H1 (cell line): ENCODE data around the gene KIF26B. TPM values are rescaled to one million over a fixed set of nuclear protein-coding genes. Genes with fewer than 3 reads are reported as not detected.

ENCODE experiments used
- CTCF ChIA-PET: fragments of 300-600 bp; sonication (Branson Sonifier 250); formaldehyde crosslinking; loops from one replicate; lab custom pipeline; 2021; ENCODE audit not compliant: partially characterized antibody; lab: Charles Lee
- POLR2A ChIA-PET: fragments of 300-600 bp; sonication (Branson Sonifier 250); formaldehyde crosslinking; loops from one replicate; lab custom pipeline; 2021; ENCODE audit warnings: inconsistent platforms; ENCODE audit not compliant: partially characterized antibody; lab: Charles Lee
- DNase-seq, 2 experiments: peaks; one replicate each; pipeline versions ENCODE4 v3.0.0 to v3.0.0-alpha.2; 2010 to 2022; ENCODE audit warnings: low spot score in 2 of 2, low read depth in 1 of 2, mixed read lengths in 1 of 2
- FAIRE-seq: peaks from 2 replicates; lab custom pipeline; 2011; peaks lifted over from hg19 to GRCh38; lab: Jason Lieb, UNC
- H2AFZ ChIP-seq: 2 replicates; pipeline ENCODE4 v1.8.1; 2012; ENCODE audit warnings: low read length, inconsistent platforms
- H2AK5ac ChIP-seq: 2 replicates; pipeline ENCODE4 v1.6.1; 2013; ENCODE audit warnings: low read depth, low read length
- H2BK120ac ChIP-seq: replicated peaks from 2 replicates; pipeline ENCODE3; 2013; ENCODE audit warnings: low read depth, low read length, inconsistent platforms
- H2BK12ac ChIP-seq: 2 replicates; pipeline ENCODE4 v1.6.1; 2013; ENCODE audit warnings: low read depth, low read length
- H2BK15ac ChIP-seq: 2 replicates; pipeline ENCODE4 v1.6.1; 2013; ENCODE audit warnings: low read length
- H2BK20ac ChIP-seq: 2 replicates; pipeline ENCODE4 v1.6.1; 2013; ENCODE audit warnings: low read length
- H2BK5ac ChIP-seq: 2 replicates; pipeline ENCODE4 v1.6.1; 2013; ENCODE audit warnings: low read depth, low read length
- H3K14ac ChIP-seq: 2 replicates; pipeline ENCODE4 v1.6.1; 2013; ENCODE audit warnings: inconsistent platforms; ENCODE audit not compliant: insufficient read length
- H3K18ac ChIP-seq: 2 replicates; pipeline ENCODE4 v1.6.1; 2013; ENCODE audit warnings: low read length; ENCODE audit errors: extremely low read depth
- H3K23ac ChIP-seq: 2 replicates; pipeline ENCODE4 v1.6.1; 2013; ENCODE audit warnings: inconsistent platforms; ENCODE audit not compliant: insufficient read length
- H3K23me2 ChIP-seq: 2 replicates; pipeline ENCODE4 v1.6.1; 2013; ENCODE audit warnings: low read depth, low read length
- H3K27ac ChIP-seq: 2 replicates; pipeline ENCODE4 v1.6.1; 2011; ENCODE audit warnings: low read depth, low read length, inconsistent platforms
- H3K27me3 ChIP-seq, 4 experiments: replicated peaks in 1 of 4; 1 replicate in 1 of 4; 2 replicates in 3 of 4; pipeline versions ENCODE4 v1.6.1 to v1.8.1; 2011 to 2013; ENCODE audit warnings: low read length in 3 of 4, mild to moderate bottlenecking in 3 of 4, inconsistent platforms in 2 of 4, mixed read lengths in 2 of 4, moderate library complexity in 1 of 4; ENCODE audit not compliant: control insufficient read depth in 3 of 4, insufficient read depth in 3 of 4; ENCODE audit errors: extremely low read depth in 1 of 4
- H3K36me3 ChIP-seq, 4 experiments: 2 replicates each; pipeline versions ENCODE4 v1.6.1 to v1.8.1; 2011 to 2013; ENCODE audit warnings: mild to moderate bottlenecking in 4 of 4, low read length in 3 of 4, moderate library complexity in 2 of 4, control low read depth in 1 of 4, inconsistent platforms in 1 of 4; ENCODE audit not compliant: insufficient read depth in 4 of 4, control insufficient read depth in 2 of 4
- H3K4ac ChIP-seq: replicated peaks from 2 replicates; pipeline ENCODE3; 2013; ENCODE audit warnings: low read length, low read depth, mixed read lengths, inconsistent platforms; ENCODE audit not compliant: insufficient read length
- H3K4me1 ChIP-seq, 4 experiments: replicated peaks in 1 of 4; 1 replicate in 1 of 4; 2 replicates in 3 of 4; pipeline versions ENCODE4 v1.6.1 to v1.8.1; 2011 to 2013; ENCODE audit warnings: low read length in 3 of 4, inconsistent platforms in 2 of 4, mixed read lengths in 1 of 4; ENCODE audit not compliant: insufficient read depth in 4 of 4, control insufficient read depth in 3 of 4
- H3K4me2 ChIP-seq, 2 experiments: 2 replicates each; pipeline versions ENCODE4 v1.6.1 to v1.8.1; 2011 to 2013; ENCODE audit warnings: low read depth in 2 of 2, low read length in 2 of 2, control low read depth in 1 of 2, inconsistent platforms in 1 of 2, mild to moderate bottlenecking in 1 of 2; ENCODE audit not compliant: insufficient read depth in 1 of 2
- H3K4me3 ChIP-seq, 4 experiments: fragments of 200-600, 300-600 bp in 1 of 4; sonication (generic), shearing (Covaris generic), sonication (Bioruptor Twin) in 1 of 4; 2 replicates each; pipeline versions ENCODE4 v1.5.1 to v1.8.1; 2011 to 2016; ENCODE audit warnings: low read length in 4 of 4, low read depth in 3 of 4, control low read depth in 2 of 4, inconsistent platforms in 2 of 4, mild to moderate bottlenecking in 2 of 4, mixed read lengths in 1 of 4, moderate library complexity in 1 of 4; ENCODE audit not compliant: insufficient read depth in 2 of 4; ENCODE audit errors: extremely low read depth in 1 of 4
- H3K56ac ChIP-seq: replicated peaks from 2 replicates; pipeline ENCODE3; 2013; ENCODE audit warnings: low read depth, mild to moderate bottlenecking, mixed read lengths, low read length, inconsistent platforms; ENCODE audit not compliant: insufficient read length
- H3K79me1 ChIP-seq: 2 replicates; pipeline ENCODE4 v1.6.1; 2013; ENCODE audit warnings: low read depth, low read length, control low read depth
- H3K79me2 ChIP-seq, 2 experiments: 2 replicates each; pipeline versions ENCODE4 v1.6.1 to v1.8.1; 2012 to 2013; ENCODE audit warnings: low read length in 2 of 2, mild to moderate bottlenecking in 2 of 2, inconsistent platforms in 1 of 2; ENCODE audit not compliant: insufficient read depth in 2 of 2, control insufficient read depth in 1 of 2
- H3K9ac ChIP-seq, 4 experiments: replicated peaks in 1 of 4; 1 replicate in 1 of 4; 2 replicates in 3 of 4; pipeline versions ENCODE4 v1.6.1 to v1.8.1; 2011 to 2013; ENCODE audit warnings: low read depth in 3 of 4, low read length in 3 of 4, control low read depth in 2 of 4, mild to moderate bottlenecking in 2 of 4, moderate library complexity in 2 of 4, inconsistent platforms in 1 of 4; ENCODE audit errors: extremely low read depth in 1 of 4
- H3K9me3 ChIP-seq, 2 experiments: 2 replicates each; pipeline versions ENCODE4 v1.6.1 to v1.8.1; 2012 to 2013; ENCODE audit warnings: mild to moderate bottlenecking in 2 of 2, moderate library complexity in 2 of 2, control low read depth in 1 of 2, inconsistent platforms in 1 of 2, low read depth in 1 of 2, low read length in 1 of 2, mixed read lengths in 1 of 2; ENCODE audit not compliant: insufficient read depth in 2 of 2
- H4K20me1 ChIP-seq, 2 experiments: replicated peaks in 1 of 2; 2 replicates each; pipeline versions ENCODE3 to v1.8.1; 2011 to 2013; ENCODE audit warnings: inconsistent platforms in 2 of 2, low read length in 2 of 2, mild to moderate bottlenecking in 1 of 2; ENCODE audit not compliant: insufficient read depth in 2 of 2, control insufficient read depth in 1 of 2
- H4K5ac ChIP-seq: 2 replicates; pipeline ENCODE4 v1.6.1; 2013; ENCODE audit warnings: low read length, low read depth, mixed read lengths, inconsistent platforms; ENCODE audit not compliant: insufficient read length
- H4K8ac ChIP-seq: 2 replicates; pipeline ENCODE4 v1.8.0; 2013; ENCODE audit warnings: mild to moderate bottlenecking, moderate library complexity, low read length, inconsistent platforms; ENCODE audit not compliant: insufficient read depth; ENCODE audit errors: extremely low read depth
- H4K91ac ChIP-seq: replicated peaks from 2 replicates; pipeline ENCODE3; 2013; ENCODE audit warnings: low read length, mixed read lengths, inconsistent platforms; ENCODE audit not compliant: insufficient read length
- ASH2L ChIP-seq: fragments of 200-600, 300-600 bp; sonication (generic); IDR thresholded peaks from one replicate; pipeline ENCODE4 v1.7.1; 2017; ENCODE audit warnings: low read length
- ATF3 ChIP-seq: IDR thresholded peaks from 2 replicates; pipeline ENCODE4 v1.6.1; 2011; ENCODE audit warnings: low read depth, mild to moderate bottlenecking, low read length; ENCODE audit not compliant: insufficient read depth
- BRCA1 ChIP-seq: IDR thresholded peaks from 2 replicates; pipeline ENCODE4 v1.6.1; 2012; ENCODE audit warnings: low read depth, low read length, improper control_type of control experiment
- CBX8 ChIP-seq: fragments of 300-800, 300-1000 bp; sonication (generic); IDR thresholded peaks from 2 replicates; pipeline ENCODE4 v1.7.1; 2016; ENCODE audit warnings: low read depth, low read length, borderline replicate concordance
- CHD1 ChIP-seq: IDR thresholded peaks from 2 replicates; pipeline ENCODE4 v1.6.1; 2012; ENCODE audit warnings: low read depth, low read length, improper control_type of control experiment
- CREB1 ChIP-seq: IDR thresholded peaks from 2 replicates; pipeline ENCODE4 v1.6.1; 2012; ENCODE audit warnings: inconsistent platforms
- GABPA ChIP-seq: IDR thresholded peaks from 2 replicates; pipeline ENCODE4 v1.6.1; 2011; ENCODE audit warnings: mild to moderate bottlenecking, low read length, moderate library complexity, borderline replicate concordance; ENCODE audit not compliant: insufficient read depth
- HDAC6 ChIP-seq: IDR thresholded peaks from one replicate; pipeline ENCODE4 v1.7.1; 2012; ENCODE audit warnings: low read depth, mild to moderate bottlenecking, inconsistent platforms, low read length, moderate library complexity
- JUN ChIP-seq: IDR thresholded peaks from 2 replicates; pipeline ENCODE4 v1.6.1; 2011; ENCODE audit warnings: low read depth, mild to moderate bottlenecking, improper control_type of control experiment, low read length
- POLR2A ChIP-seq, 2 experiments: IDR thresholded peaks; 1 replicate in 1 of 2; 2 replicates in 1 of 2; pipeline ENCODE4 v1.6.1; 2011; ENCODE audit warnings: low read depth in 2 of 2, low read length in 2 of 2, mild to moderate bottlenecking in 2 of 2; ENCODE audit errors: control extremely low read depth in 1 of 2
- POLR2AphosphoS5 ChIP-seq: IDR thresholded peaks from 2 replicates; pipeline ENCODE4 v1.6.1; 2011; ENCODE audit warnings: low read depth, low read length
- POU5F1 ChIP-seq: IDR thresholded peaks from 2 replicates; pipeline ENCODE4 v1.6.1; 2011; ENCODE audit warnings: low read depth, mild to moderate bottlenecking, low read length, moderate library complexity
- SIX5 ChIP-seq: IDR thresholded peaks from 2 replicates; pipeline ENCODE4 v1.6.1; 2011; ENCODE audit warnings: mild to moderate bottlenecking, low read depth, low read length
- SRF ChIP-seq: IDR thresholded peaks from 2 replicates; pipeline ENCODE4 v1.6.1; 2011; ENCODE audit warnings: mild to moderate bottlenecking, low read depth, low read length, moderate library complexity
- WGBS, 2 experiments: shearing (Covaris generic) in 1 of 2; methylation state at CpG; one replicate each; pipeline versions ENCODE4 v1.1.6 to v1.1.7; 2013 to 2015; ENCODE audit warnings: low lambda C conversion rate in 2 of 2, mixed read lengths in 2 of 2, inconsistent platforms in 1 of 2, low coverage in 1 of 2, missing lambda C conversion rate in 1 of 2; ENCODE audit not compliant: insufficient replicate concordance in 2 of 2, insufficient coverage in 1 of 2, insufficient read length in 1 of 2; ENCODE audit errors: extremely low coverage in 1 of 2, missing lambda C conversion rate in 1 of 2; 5-methylcytosine and 5-hydroxymethylcytosine counted together
- polyA plus RNA-seq, 7 experiments: library from polyadenylated mRNA; depleted of rRNA in 3 of 7; stranded (reverse) in 5 of 7; unstranded in 2 of 7; fragments of >200 nt in 5 of 7; fragments of 200-250 nt in 2 of 7; gene quantifications; 1 replicate in 5 of 7; 2 replicates in 1 of 7; 4 replicates in 1 of 7; pipeline versions ENCODE4 v1.2.1 to v1.2.3, GENCODE V29; 2011 to 2013; ENCODE audit warnings: missing spikeins in 2 of 7, mixed read lengths in 2 of 7
- total RNA-seq: library from RNA; stranded (reverse); fragmentation: NEBNext Ultra II Directional; extraction: Animal tissue kit (Norgen Biotek cat#: 25700); gene quantifications from 2 replicates; pipeline ENCODE4 v1.2.1, GENCODE V29; 2021
- TF ChIP-seq, protein P1 (sequence below): IDR thresholded peaks from 2 replicates; pipeline ENCODE4 v1.6.1; 2012; ENCODE audit warnings: inconsistent platforms

The KIF26B gene
- total and polyA plus RNA-seq, 2 of the 8 experiments (the other 6 are each of a cell fraction or from before 2014, with no cell fraction given): 0.06 to 0.28 TPM

DNA sequence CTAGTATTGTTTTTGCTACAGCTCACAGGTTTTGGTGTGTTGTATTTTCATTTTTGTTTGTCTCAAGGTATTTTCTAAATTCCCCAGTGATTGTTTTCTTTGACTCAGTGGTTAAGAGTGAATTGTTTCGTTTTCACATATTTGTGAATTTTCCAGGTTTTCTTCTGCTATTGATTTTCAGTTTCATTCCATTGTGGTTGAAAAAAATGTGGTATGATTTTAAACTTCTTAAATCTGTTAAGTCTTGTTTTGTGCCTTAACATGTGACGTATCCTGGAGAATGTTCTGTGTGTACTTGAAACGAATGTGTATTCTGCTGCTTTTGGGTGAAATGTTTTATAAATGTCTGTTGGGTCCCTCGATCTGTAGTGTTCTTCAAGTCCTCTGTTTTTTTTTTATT, 117.9 kb downstream of the KIF26B start:
- Histone ChIP-seq H3K36me3 (no peaks in the 10 kb centered on the region), H3K9ac (no peak overlapping the region), H3K27ac (no peak overlapping the region), H3K14ac (no peak overlapping the region), H4K20me1 (no peaks in the 10 kb centered on the region), H4K8ac (no peak overlapping the region), H3K4me2 (no peak overlapping the region), H2BK20ac (no peak overlapping the region), H3K79me1 (no peaks in the 10 kb centered on the region), H3K9me3 (no peaks in the 10 kb centered on the region; a peak in 1 of 4 replicates), H2BK5ac (no peak overlapping the region), H4K5ac (no peak overlapping the region), H2AFZ (no peak overlapping the region), H3K4ac (no peak overlapping the region), H2BK15ac (no peak overlapping the region), H4K91ac (no peak overlapping the region), H3K56ac (no peak overlapping the region), H2AK5ac (no peak overlapping the region), H2BK120ac (no peak overlapping the region), H3K27me3 (no peaks in the 10 kb centered on the region), H3K23me2 (no peaks in the 10 kb centered on the region), H3K79me2 (no peaks in the 10 kb centered on the region), H3K23ac (no peak overlapping the region), H2BK12ac (no peak overlapping the region), H3K18ac (no peak overlapping the region), H3K4me1 (peaks cover 0 to 2% (median 0%) of the 10 kb centered on the region in 4 experiments; a peak in 1 of 7 replicates), H3K4me3 (no peak overlapping the region)
- DNase-seq (no peak), FAIRE-seq (no peak)
- WGBS, 2 experiments: 92% methylated on average over 4 of the region's 4 CpGs; no CpG with 5 or more reads in 1 of the 2 experiments
- CTCF ChIA-PET: no interaction called here
- POLR2A ChIA-PET: no interaction called here
- TF ChIP-seq POLR2A (IDR thresholded peaks at IDR 0.05; ENCODE audit: control extremely low read depth in 1 of 2, low read depth in 2 of 2, low read length in 2 of 2) (no peak), CBX8 (no peak), CREB1 (no peak), HDAC6 (no peak), JUN (no peak), ASH2L (no peak), SRF (no peak), CHD1 (no peak), SIX5 (no peak), POLR2AphosphoS5 (no peak), GABPA (no peak), BRCA1 (no peak), ATF3 (no peak), POU5F1 (no peak)
- TF ChIP-seq, protein P1, sequence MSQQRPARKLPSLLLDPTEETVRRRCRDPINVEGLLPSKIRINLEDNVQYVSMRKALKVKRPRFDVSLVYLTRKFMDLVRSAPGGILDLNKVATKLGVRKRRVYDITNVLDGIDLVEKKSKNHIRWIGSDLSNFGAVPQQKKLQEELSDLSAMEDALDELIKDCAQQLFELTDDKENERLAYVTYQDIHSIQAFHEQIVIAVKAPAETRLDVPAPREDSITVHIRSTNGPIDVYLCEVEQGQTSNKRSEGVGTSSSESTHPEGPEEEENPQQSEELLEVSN: no peak
